ENCODE data around the gene MYOCOS. TPM values are rescaled to one million over a fixed set of nuclear protein-coding genes. Genes with fewer than 3 reads are reported as not detected.

Gene MYOCOS
- total and polyA plus RNA-seq, 9 of the 15 experiments (the other 6 are each of a cell fraction or from before 2014, with no cell fraction given): 0.07 TPM; not detected in 7

DNA sequence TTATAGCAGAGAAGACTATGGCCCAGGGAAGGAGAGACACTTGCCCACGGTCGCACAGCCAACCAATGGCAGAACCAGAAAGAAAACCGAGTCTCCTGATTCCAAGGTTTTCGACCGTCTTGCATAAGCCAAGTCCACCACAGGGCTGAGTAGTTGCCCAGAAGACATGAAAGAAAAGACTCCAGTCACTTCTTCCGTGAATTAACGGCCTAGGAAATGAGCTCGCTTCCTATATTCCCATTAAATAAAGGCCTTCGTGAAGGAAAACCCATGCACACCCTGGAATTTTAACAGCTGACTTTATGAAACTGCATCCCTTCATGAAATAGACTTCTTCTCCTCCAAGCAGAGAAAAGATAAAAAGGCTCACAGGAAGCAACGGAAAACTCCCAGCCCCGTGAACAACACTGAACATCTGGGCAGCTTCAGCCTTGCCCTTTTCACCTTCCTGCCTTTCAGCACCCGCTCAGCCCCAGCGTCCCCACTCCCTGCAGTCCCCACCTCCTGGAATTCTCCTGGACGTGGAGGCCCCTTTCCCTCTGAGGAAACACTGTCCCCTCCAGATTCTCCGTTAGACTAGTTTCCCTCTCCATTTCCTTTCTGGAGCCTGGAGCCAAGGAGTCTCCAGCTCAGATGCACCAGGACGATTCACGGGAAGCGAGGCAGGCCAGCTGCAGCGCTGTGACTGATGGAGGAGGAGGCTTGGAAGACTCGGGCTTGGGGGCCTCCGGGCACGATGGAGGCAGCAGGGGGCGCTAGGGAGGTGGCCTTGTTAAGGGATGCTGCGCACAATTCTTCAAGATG is 33.1 kb downstream of the MYOCOS start:
- WGBS (ENCODE audit: insufficient coverage, low coverage, missing lambda C conversion rate): 3% methylated on average over 24 of the region's 24 CpGs
- H2AFZ ChIP-seq (ENCODE audit: low read depth, low read length): peak overlapping the region; percentile 53
- TF ChIP-seq PHF21A (IDR thresholded peaks at IDR 0.05; ENCODE audit: borderline replicate concordance, low read depth): no peak
- TF ChIP-seq, protein P1, sequence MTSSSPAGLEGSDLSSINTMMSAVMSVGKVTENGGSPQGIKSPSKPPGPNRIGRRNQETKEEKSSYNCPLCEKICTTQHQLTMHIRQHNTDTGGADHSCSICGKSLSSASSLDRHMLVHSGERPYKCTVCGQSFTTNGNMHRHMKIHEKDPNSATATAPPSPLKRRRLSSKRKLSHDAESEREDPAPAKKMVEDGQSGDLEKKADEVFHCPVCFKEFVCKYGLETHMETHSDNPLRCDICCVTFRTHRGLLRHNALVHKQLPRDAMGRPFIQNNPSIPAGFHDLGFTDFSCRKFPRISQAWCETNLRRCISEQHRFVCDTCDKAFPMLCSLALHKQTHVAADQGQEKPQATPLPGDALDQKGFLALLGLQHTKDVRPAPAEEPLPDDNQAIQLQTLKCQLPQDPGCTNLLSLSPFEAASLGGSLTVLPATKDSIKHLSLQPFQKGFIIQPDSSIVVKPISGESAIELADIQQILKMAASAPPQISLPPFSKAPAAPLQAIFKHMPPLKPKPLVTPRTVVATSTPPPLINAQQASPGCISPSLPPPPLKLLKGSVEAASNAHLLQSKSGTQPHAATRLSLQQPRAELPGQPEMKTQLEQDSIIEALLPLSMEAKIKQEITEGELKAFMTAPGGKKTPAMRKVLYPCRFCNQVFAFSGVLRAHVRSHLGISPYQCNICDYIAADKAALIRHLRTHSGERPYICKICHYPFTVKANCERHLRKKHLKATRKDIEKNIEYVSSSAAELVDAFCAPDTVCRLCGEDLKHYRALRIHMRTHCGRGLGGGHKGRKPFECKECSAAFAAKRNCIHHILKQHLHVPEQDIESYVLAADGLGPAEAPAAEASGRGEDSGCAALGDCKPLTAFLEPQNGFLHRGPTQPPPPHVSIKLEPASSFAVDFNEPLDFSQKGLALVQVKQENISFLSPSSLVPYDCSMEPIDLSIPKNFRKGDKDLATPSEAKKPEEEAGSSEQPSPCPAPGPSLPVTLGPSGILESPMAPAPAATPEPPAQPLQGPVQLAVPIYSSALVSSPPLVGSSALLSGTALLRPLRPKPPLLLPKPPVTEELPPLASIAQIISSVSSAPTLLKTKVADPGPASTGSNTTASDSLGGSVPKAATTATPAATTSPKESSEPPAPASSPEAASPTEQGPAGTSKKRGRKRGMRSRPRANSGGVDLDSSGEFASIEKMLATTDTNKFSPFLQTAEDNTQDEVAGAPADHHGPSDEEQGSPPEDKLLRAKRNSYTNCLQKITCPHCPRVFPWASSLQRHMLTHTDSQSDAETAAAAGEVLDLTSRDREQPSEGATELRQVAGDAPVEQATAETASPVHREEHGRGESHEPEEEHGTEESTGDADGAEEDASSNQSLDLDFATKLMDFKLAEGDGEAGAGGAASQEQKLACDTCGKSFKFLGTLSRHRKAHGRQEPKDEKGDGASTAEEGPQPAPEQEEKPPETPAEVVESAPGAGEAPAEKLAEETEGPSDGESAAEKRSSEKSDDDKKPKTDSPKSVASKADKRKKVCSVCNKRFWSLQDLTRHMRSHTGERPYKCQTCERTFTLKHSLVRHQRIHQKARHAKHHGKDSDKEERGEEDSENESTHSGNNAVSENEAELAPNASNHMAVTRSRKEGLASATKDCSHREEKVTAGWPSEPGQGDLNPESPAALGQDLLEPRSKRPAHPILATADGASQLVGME (CRISPR knock-in tag; IDR thresholded peaks at IDR 0.05): 0 out of 2 replicates have a peak, but pooled peaks have one; percentile 39
- TF ChIP-seq, protein P2, sequence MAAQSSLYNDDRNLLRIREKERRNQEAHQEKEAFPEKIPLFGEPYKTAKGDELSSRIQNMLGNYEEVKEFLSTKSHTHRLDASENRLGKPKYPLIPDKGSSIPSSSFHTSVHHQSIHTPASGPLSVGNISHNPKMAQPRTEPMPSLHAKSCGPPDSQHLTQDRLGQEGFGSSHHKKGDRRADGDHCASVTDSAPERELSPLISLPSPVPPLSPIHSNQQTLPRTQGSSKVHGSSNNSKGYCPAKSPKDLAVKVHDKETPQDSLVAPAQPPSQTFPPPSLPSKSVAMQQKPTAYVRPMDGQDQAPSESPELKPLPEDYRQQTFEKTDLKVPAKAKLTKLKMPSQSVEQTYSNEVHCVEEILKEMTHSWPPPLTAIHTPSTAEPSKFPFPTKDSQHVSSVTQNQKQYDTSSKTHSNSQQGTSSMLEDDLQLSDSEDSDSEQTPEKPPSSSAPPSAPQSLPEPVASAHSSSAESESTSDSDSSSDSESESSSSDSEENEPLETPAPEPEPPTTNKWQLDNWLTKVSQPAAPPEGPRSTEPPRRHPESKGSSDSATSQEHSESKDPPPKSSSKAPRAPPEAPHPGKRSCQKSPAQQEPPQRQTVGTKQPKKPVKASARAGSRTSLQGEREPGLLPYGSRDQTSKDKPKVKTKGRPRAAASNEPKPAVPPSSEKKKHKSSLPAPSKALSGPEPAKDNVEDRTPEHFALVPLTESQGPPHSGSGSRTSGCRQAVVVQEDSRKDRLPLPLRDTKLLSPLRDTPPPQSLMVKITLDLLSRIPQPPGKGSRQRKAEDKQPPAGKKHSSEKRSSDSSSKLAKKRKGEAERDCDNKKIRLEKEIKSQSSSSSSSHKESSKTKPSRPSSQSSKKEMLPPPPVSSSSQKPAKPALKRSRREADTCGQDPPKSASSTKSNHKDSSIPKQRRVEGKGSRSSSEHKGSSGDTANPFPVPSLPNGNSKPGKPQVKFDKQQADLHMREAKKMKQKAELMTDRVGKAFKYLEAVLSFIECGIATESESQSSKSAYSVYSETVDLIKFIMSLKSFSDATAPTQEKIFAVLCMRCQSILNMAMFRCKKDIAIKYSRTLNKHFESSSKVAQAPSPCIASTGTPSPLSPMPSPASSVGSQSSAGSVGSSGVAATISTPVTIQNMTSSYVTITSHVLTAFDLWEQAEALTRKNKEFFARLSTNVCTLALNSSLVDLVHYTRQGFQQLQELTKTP (IDR thresholded peaks at IDR 0.05; ENCODE audit: low read depth in 1 of 2, partially characterized antibody in 2 of 2): no peak
- TF ChIP-seq SMARCA4 (IDR thresholded peaks at IDR 0.05): no peak
- no peak for TF ChIP-seq SRSF7 (optimal IDR thresholded peaks at IDR 0.05; ENCODE audit: low read depth, low read length)
- TF ChIP-seq ZNF57 (CRISPR knock-in tag; IDR thresholded peaks at IDR 0.05): no peak
- TF ChIP-seq GATA2 (CRISPR knock-in tag; IDR thresholded peaks at IDR 0.05): no peak
- no peak for TF ChIP-seq ZFP30 (CRISPR knock-in tag; IDR thresholded peaks at IDR 0.05; ENCODE audit: borderline replicate concordance)
- TF ChIP-seq, protein P3, sequence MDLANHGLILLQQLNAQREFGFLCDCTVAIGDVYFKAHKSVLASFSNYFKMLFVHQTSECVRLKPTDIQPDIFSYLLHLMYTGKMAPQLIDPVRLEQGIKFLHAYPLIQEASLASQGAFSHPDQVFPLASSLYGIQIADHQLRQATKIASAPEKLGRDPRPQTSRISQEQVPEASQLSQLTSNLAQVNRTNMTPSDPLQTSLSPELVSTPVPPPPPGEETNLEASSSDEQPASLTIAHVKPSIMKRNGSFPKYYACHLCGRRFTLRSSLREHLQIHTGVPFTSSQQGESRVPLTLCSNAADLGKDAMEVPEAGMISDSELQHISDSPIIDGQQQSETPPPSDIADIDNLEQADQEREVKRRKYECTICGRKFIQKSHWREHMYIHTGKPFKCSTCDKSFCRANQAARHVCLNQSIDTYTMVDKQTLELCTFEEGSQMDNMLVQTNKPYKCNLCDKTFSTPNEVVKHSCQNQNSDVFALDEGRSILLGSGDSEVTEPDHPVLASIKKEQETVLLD (IDR thresholded peaks at IDR 0.05): no peak
- no peak for TF ChIP-seq ZNF316 (IDR thresholded peaks at IDR 0.05)

More for the DNA sequence above, 33.1 kb downstream of the MYOCOS start:
- no peak overlapping the region for H3K27ac ChIP-seq (ENCODE audit: extremely low read depth, low read depth, low read length)
- H3K4me3 ChIP-seq: no peak overlapping the region
- no peaks in the 10 kb centered on the region for H3K79me2 ChIP-seq (ENCODE audit: control insufficient read depth, insufficient read depth, low read length)
- peaks cover 28% of the 10 kb centered on the region in 2 experiments for H3K27me3 ChIP-seq (ENCODE audit: control insufficient read depth in 2 of 2, insufficient read depth in 2 of 2, low read length in 2 of 2)
- FAIRE-seq (peak; percentile 85), ATAC-seq (peak; percentile 96), DNase-seq (ENCODE audit: extremely low read depth in 1 of 4, low spot score in 3 of 4) (peak; percentile 67 to 89 (median 74))
- POLR2A ChIA-PET: interaction anchor here (0.6 to 1.9 kb wide), 5 partner anchors 9 to 258 kb away, joined by 3 to 11 read pairs (median 5); no protein-coding TSS in a partner anchor
- no TSS peak for BruUV-seq (replicated peaks)
- in situ Hi-C loops (cut with MboI) (no loop called here), intact Hi-C loops (cut with micrococcal nuclease) (loop anchor here (1.0 to 10.0 kb wide), 3 partner anchors 61 to 740 kb away; no protein-coding TSS in a partner anchor)
- no peaks in the 10 kb centered on the region for H3K36me3 ChIP-seq (ENCODE audit: control insufficient read depth, insufficient read depth, low read length)
- H3K4me2 ChIP-seq (ENCODE audit: insufficient read depth, low read length): peak overlapping the region; percentile 52
- H3K9ac ChIP-seq (ENCODE audit: insufficient read depth in 1 of 2, low read depth in 2 of 2, low read length in 2 of 2): no peak overlapping the region
- CTCF ChIA-PET (ENCODE audit: low intra/inter-chr PET ratio): interaction anchor here (0.6 to 0.8 kb wide), 2 partner anchors 86 to 351 kb away, joined by 3 read pairs; partner anchors contain the start of gene VAMP4
- H4K20me1 ChIP-seq (replicated peaks; ENCODE audit: control insufficient read depth, insufficient read depth, low read length): no peaks in the 10 kb centered on the region
- no peaks in the 10 kb centered on the region for H3K9me1 ChIP-seq (ENCODE audit: control insufficient read depth, insufficient read depth, low read length)
- H3K4me1 ChIP-seq (replicated peaks in 1 of 2; ENCODE audit: control insufficient read depth in 2 of 2, insufficient read depth in 2 of 2, low read length in 2 of 2): peaks cover 0 to 9% of the 10 kb centered on the region in 2 experiments; a peak in 2 of 5 replicates
- H3K9me3 ChIP-seq (replicated peaks; ENCODE audit: control insufficient read depth, insufficient read depth, low read depth, low read length): no peaks in the 10 kb centered on the region
